Mesenchymal stem cell (in vitro differentiated cells and primary cell): ENCODE measurements around the gene C2orf74.
"Not testable (repeated sequence)": the region's sequence is repeated elsewhere in the genome, so short reads cannot be mapped to it uniquely, and the experiment has no call there.

Source experiments
- DNase-seq: peaks from one replicate; pipeline ENCODE4 v3.0.0-alpha.2; 2013
- H2AFZ ChIP-seq: one replicate; pipeline ENCODE4 v1.6.1; 2013; ENCODE audit warnings: low read depth, mild to moderate bottlenecking, control low read depth, inconsistent platforms, low read length, moderate library complexity
- H2AK5ac ChIP-seq: 2 replicates; pipeline ENCODE4 v1.6.1; 2013; ENCODE audit warnings: low read length, moderate library complexity, mild to moderate bottlenecking, inconsistent platforms; ENCODE audit not compliant: severe bottlenecking
- H2BK120ac ChIP-seq: one replicate; pipeline ENCODE4 v1.6.1; 2013; ENCODE audit warnings: low read depth, mild to moderate bottlenecking, inconsistent platforms, low read length, moderate library complexity
- H2BK12ac ChIP-seq, 2 experiments: one replicate each; pipeline ENCODE4 v1.6.1; 2013; ENCODE audit warnings: inconsistent platforms in 2 of 2, low read length in 2 of 2, mild to moderate bottlenecking in 2 of 2, moderate library complexity in 2 of 2, control low read depth in 1 of 2
- H2BK15ac ChIP-seq: one replicate; pipeline ENCODE4 v1.6.1; 2013; ENCODE audit warnings: mild to moderate bottlenecking, low read depth, inconsistent platforms; ENCODE audit not compliant: poor library complexity, severe bottlenecking
- H2BK5ac ChIP-seq: 2 replicates; pipeline ENCODE4 v1.6.1; 2013; ENCODE audit warnings: low read depth, mild to moderate bottlenecking, low read length, control low read depth, inconsistent platforms; ENCODE audit not compliant: poor library complexity, severe bottlenecking
- H3K14ac ChIP-seq, 2 experiments: one replicate each; pipeline ENCODE4 v1.6.1; 2013; ENCODE audit warnings: inconsistent platforms in 2 of 2, low read length in 2 of 2, control low read depth in 1 of 2, mild to moderate bottlenecking in 1 of 2, moderate library complexity in 1 of 2
- H3K18ac ChIP-seq, 2 experiments: one replicate each; pipeline ENCODE4 v1.6.1; 2013; ENCODE audit warnings: inconsistent platforms in 2 of 2, low read length in 2 of 2, control low read depth in 1 of 2, low read depth in 1 of 2, mild to moderate bottlenecking in 1 of 2
- H3K23ac ChIP-seq, 2 experiments: one replicate each; pipeline ENCODE4 v1.6.1; 2013; ENCODE audit warnings: inconsistent platforms in 2 of 2, low read length in 2 of 2, mild to moderate bottlenecking in 2 of 2, moderate library complexity in 2 of 2, control low read depth in 1 of 2
- H3K27ac ChIP-seq: 2 replicates; pipeline ENCODE4 v1.5.1; 2013; ENCODE audit warnings: mild to moderate bottlenecking, moderate library complexity, low read length, control low read depth, inconsistent platforms; ENCODE audit not compliant: poor library complexity, severe bottlenecking
- H3K27me3 ChIP-seq, 2 experiments: 2 replicates each; pipeline versions ENCODE4 v1.6.1 to v1.7.0; 2013; ENCODE audit warnings: low read length in 2 of 2, mild to moderate bottlenecking in 2 of 2, moderate library complexity in 2 of 2, control low read depth in 1 of 2, inconsistent platforms in 1 of 2; ENCODE audit not compliant: control insufficient read depth in 1 of 2, insufficient read depth in 1 of 2
- H3K36me3 ChIP-seq, 2 experiments: 2 replicates each; pipeline versions ENCODE4 v1.6.1 to v1.7.0; 2013; ENCODE audit warnings: low read length in 2 of 2, control low read depth in 1 of 2, inconsistent platforms in 1 of 2, low read depth in 1 of 2, mild to moderate bottlenecking in 1 of 2; ENCODE audit not compliant: insufficient read depth in 2 of 2, control insufficient read depth in 1 of 2
- H3K4ac ChIP-seq, 2 experiments: one replicate each; pipeline ENCODE4 v1.6.1; 2013; ENCODE audit warnings: inconsistent platforms in 2 of 2, low read length in 2 of 2, mild to moderate bottlenecking in 2 of 2, moderate library complexity in 2 of 2, control low read depth in 1 of 2, low read depth in 1 of 2
- H3K4me1 ChIP-seq: 2 replicates; pipeline ENCODE4 v1.6.1; 2013; ENCODE audit warnings: low read depth, low read length, control low read depth; ENCODE audit not compliant: control insufficient read depth, insufficient read depth
- H3K4me2 ChIP-seq: 2 replicates; pipeline ENCODE4 v1.6.1; 2013; ENCODE audit warnings: low read length, mild to moderate bottlenecking, inconsistent platforms; ENCODE audit not compliant: poor library complexity, severe bottlenecking
- H3K4me3 ChIP-seq, 2 experiments: 2 replicates each; pipeline versions ENCODE4 v1.5.1 to v1.7.0; 2013; ENCODE audit warnings: low read length in 2 of 2, mild to moderate bottlenecking in 2 of 2, control low read depth in 1 of 2, low read depth in 1 of 2; ENCODE audit not compliant: insufficient read depth in 1 of 2
- H3K79me1 ChIP-seq: replicated peaks from 2 replicates; pipeline ENCODE4 v1.6.1; 2013; ENCODE audit warnings: mild to moderate bottlenecking, control low read depth, low read length, inconsistent platforms; ENCODE audit not compliant: poor library complexity, severe bottlenecking
- H3K9ac ChIP-seq: 2 replicates; pipeline ENCODE4 v1.7.0; 2013; ENCODE audit warnings: mild to moderate bottlenecking, low read length, moderate library complexity
- H3K9me3 ChIP-seq: 2 replicates; pipeline ENCODE4 v1.7.0; 2013; ENCODE audit warnings: mild to moderate bottlenecking, low read length; ENCODE audit not compliant: control insufficient read depth
- H4K8ac ChIP-seq: one replicate; pipeline ENCODE4 v1.6.1; 2013; ENCODE audit warnings: inconsistent platforms, mild to moderate bottlenecking, low read length, moderate library complexity
- H4K91ac ChIP-seq: one replicate; pipeline ENCODE4 v1.6.1; 2013; ENCODE audit warnings: mild to moderate bottlenecking, low read length, inconsistent platforms
- WGBS: methylation state at CpG from one replicate; pipeline ENCODE4 v1.1.7; 2013; ENCODE audit warnings: mixed read lengths; 5-methylcytosine and 5-hydroxymethylcytosine counted together

C2orf74 gene

DNA sequence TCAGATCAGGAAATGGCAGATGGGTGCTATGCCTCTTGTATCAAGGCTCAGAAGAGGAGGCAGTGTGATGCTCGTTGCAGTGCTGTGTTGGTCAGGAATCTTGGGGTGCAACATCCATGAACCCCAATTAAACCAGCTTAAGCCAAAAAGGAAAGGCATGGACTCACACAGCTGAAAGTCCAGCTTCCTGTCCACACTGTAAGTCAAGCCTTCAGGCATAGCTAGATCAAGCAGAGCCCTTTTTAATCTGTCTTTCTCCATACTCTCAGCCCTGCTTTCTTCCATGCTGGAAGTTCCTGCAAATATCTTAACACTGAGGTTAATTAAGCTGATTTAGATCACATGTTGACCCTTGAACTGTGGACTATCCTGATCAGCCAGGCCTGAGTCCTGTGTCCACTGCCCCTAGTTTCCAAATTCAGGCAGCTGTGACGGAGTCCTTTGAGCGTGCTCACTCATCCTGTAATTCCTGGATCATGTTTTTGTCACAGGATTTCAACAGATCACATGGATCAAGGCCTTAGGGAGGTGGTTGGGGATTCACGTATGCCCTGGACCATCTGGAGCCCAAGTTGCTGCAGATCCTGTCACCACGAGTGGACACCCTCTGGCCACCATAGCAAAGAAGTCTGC lies 4.5 kb upstream of the C2orf74 start:
- Histone ChIP-seq H3K4me2 (no peak overlapping the region), H3K27me3 (no peaks in the 10 kb centered on the region), H3K18ac (no peak overlapping the region), H3K9ac (no peak overlapping the region), H3K27ac (no peak overlapping the region), H2BK5ac (no peak overlapping the region), H3K4me3 (no peak overlapping the region), H2BK120ac (no peak overlapping the region), H3K23ac (no peak overlapping the region), H2BK12ac (no peak overlapping the region), H4K8ac (no peak overlapping the region), H2AK5ac (no peak overlapping the region), H3K4me1 (no peaks in the 10 kb centered on the region), H2AFZ (no peak overlapping the region), H2BK15ac (no peak overlapping the region), H3K4ac (no peak overlapping the region), H3K36me3 (peaks cover 3 to 42% of the 10 kb centered on the region in 2 experiments), H4K91ac (no peak overlapping the region), H3K9me3 (no peaks in the 10 kb centered on the region), H3K79me1 (no peaks in the 10 kb centered on the region), H3K14ac (no peak overlapping the region)
- DNase-seq: no peak
- 84% methylated on average over 4 of the region's 5 CpGs for whole genome bisulfite sequencing

GRCh38 chr2:61158356-61158955 lies 3.5 kb upstream of the C2orf74 start:
- H3K9me3 ChIP-seq: no peaks in the 10 kb centered on the region
- no peak overlapping the region for H3K18ac ChIP-seq
- H2BK12ac ChIP-seq: no peak overlapping the region
- no peak overlapping the region for H4K8ac ChIP-seq
- no peak overlapping the region for H3K9ac ChIP-seq
- H2BK15ac ChIP-seq: no peak overlapping the region
- no peak overlapping the region for H3K4me2 ChIP-seq
- no peaks in the 10 kb centered on the region for H3K4me1 ChIP-seq
- H3K27ac ChIP-seq: no peak overlapping the region
- no peak overlapping the region for H2BK120ac ChIP-seq
- no peak for DNase-seq
- H2AK5ac ChIP-seq: no peak overlapping the region
- 60% methylated on average over 3 of the region's 3 CpGs for WGBS
- H3K14ac ChIP-seq: no peak overlapping the region
- H3K27me3 ChIP-seq: no peaks in the 10 kb centered on the region
- H3K4ac ChIP-seq: no peak overlapping the region
- H3K79me1 ChIP-seq: no peaks in the 10 kb centered on the region
- H3K36me3 ChIP-seq: peaks cover 3 to 49% of the 10 kb centered on the region in 2 experiments
- H3K4me3 ChIP-seq: no peak overlapping the region
- no peak overlapping the region for H2AFZ ChIP-seq
- no peak overlapping the region for H4K91ac ChIP-seq
- no peak overlapping the region for H2BK5ac ChIP-seq
- no peak overlapping the region for H3K23ac ChIP-seq

GRCh38 chr2:61162721-61163120 lies 733 bp downstream of the C2orf74 start:
- H2BK15ac ChIP-seq: no peak overlapping the region
- no peak overlapping the region for H2AFZ ChIP-seq
- H4K8ac ChIP-seq: no peak overlapping the region
- no peak overlapping the region for H3K27ac ChIP-seq
- H3K9ac ChIP-seq: no peak overlapping the region
- no peak for DNase-seq
- H3K79me1 ChIP-seq: no peaks in the 10 kb centered on the region
- H3K14ac ChIP-seq: no peak overlapping the region
- H3K27me3 ChIP-seq: no peaks in the 10 kb centered on the region
- no peak overlapping the region for H3K23ac ChIP-seq
- no peak overlapping the region for H2BK120ac ChIP-seq
- H3K36me3 ChIP-seq: peaks cover 5 to 74% of the 10 kb centered on the region in 2 experiments
- H3K4me2 ChIP-seq: no peak overlapping the region
- 97% methylated on average over 4 of the region's 5 CpGs for WGBS
- no peak overlapping the region for H2BK12ac ChIP-seq
- no peaks in the 10 kb centered on the region for H3K4me1 ChIP-seq
- no peak overlapping the region for H2AK5ac ChIP-seq
- H2BK5ac ChIP-seq: no peak overlapping the region
- no peaks in the 10 kb centered on the region for H3K9me3 ChIP-seq
- no peak overlapping the region for H3K18ac ChIP-seq
- H4K91ac ChIP-seq: no peak overlapping the region
- no peak overlapping the region for H3K4me3 ChIP-seq
- no peak overlapping the region for H3K4ac ChIP-seq

DNA sequence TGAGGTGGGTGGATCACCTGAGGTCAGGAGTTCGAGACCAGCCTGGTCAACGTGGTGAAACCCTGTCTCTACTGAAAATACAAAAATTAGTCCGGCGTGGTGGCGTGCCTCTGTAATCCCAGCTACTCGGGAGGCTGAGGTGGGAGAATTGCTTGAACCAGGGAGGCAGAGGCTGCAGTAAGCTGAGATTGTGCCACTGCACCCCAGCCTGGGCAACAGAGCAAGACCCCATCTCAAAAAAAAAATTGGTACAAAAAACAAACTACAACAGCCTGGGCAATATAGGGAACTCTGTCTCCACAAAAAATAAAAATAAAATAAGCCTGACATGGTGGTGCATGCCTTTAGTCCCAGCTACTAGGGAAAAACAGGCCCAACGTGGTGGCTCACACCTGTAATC lies 3.1 kb downstream of the C2orf74 start:
- not testable (repeated sequence) for H2BK5ac ChIP-seq, H3K79me1 ChIP-seq, H4K8ac ChIP-seq, H2AK5ac ChIP-seq, H3K27ac ChIP-seq, H3K4me3 ChIP-seq, H3K23ac ChIP-seq, H2BK12ac ChIP-seq, H3K14ac ChIP-seq, H3K18ac ChIP-seq, H3K4me1 ChIP-seq, H2BK15ac ChIP-seq, H3K9ac ChIP-seq, DNase-seq, H4K91ac ChIP-seq, H2AFZ ChIP-seq, H2BK120ac ChIP-seq, H3K27me3 ChIP-seq, H3K9me3 ChIP-seq, H3K4me2 ChIP-seq, H3K4ac ChIP-seq
- peaks cover 3 to 58% of the 10 kb centered on the region in 2 experiments for H3K36me3 ChIP-seq
- WGBS: 93% methylated on average over 5 of the region's 7 CpGs
